ENCODE results near the gene TIMM50. TPM values are rescaled to one million over a fixed set of nuclear protein-coding genes. Genes with fewer than 3 reads are reported as not detected.

TIMM50 gene
- polyA plus RNA-seq, 1 of the 3 experiments (the other 2 are of a cell fraction) = 98.1 TPM

DNA sequence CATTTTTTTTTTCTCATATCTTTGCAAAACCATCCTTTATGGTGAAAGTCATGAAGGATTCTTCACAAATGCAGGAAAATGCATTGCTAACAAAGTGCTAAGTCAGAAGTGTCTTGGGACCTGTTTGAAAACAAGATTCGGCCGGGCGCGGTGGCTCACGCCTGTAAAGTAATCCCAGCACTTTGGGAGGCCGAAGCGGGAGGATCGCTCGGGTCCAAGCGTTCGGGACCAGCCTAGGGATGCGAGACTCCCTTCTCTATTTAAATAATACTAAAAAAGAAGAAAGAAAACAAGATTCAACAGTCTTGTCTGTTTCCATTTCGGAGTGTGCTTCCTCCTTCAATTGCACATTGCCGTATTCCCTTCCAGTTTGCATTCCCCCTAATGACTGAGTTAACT lies 51.2 kb downstream of the TIMM50 start:
- peak overlapping the region; percentile 84 for H3K9ac ChIP-seq
- no peaks in the 10 kb centered on the region for H3K9me2 ChIP-seq
- H3K4me2 ChIP-seq = peak overlapping the region; percentile 81
- peaks cover 4% of the 10 kb centered on the region for H3F3A ChIP-seq (replicated peaks; ENCODE audit: insufficient read depth)
- CTCF ChIA-PET = interaction anchor here (0.7 to 6.5 kb wide), 32 partner anchors 8 to 135 kb away, joined by 3 to 96 read pairs (median 9); partner anchors contain the start of genes DLL3, EID2, PLEKHG2 and RPS16
- H2AFZ ChIP-seq (ENCODE audit: low read depth) = peak overlapping the region; percentile 68; the same call in 1 of the 2 replicates
- POLR2A ChIA-PET = interaction anchor here (0.8 to 1.2 kb wide), 3 partner anchors 34 to 96 kb away, joined by 3 to 5 read pairs (median 4); partner anchors contain the start of gene RPS16
- TF ChIP-seq NRF1 (IDR thresholded peaks at IDR 0.05; ENCODE audit: low read depth, low read length) = no peak
- TF ChIP-seq GABPA (IDR thresholded peaks at IDR 0.05; ENCODE audit: low read depth) = no peak
- no peak for TF ChIP-seq SMC3 (IDR thresholded peaks at IDR 0.05; ENCODE audit: low read depth, low read length)
- TF ChIP-seq, protein P1, sequence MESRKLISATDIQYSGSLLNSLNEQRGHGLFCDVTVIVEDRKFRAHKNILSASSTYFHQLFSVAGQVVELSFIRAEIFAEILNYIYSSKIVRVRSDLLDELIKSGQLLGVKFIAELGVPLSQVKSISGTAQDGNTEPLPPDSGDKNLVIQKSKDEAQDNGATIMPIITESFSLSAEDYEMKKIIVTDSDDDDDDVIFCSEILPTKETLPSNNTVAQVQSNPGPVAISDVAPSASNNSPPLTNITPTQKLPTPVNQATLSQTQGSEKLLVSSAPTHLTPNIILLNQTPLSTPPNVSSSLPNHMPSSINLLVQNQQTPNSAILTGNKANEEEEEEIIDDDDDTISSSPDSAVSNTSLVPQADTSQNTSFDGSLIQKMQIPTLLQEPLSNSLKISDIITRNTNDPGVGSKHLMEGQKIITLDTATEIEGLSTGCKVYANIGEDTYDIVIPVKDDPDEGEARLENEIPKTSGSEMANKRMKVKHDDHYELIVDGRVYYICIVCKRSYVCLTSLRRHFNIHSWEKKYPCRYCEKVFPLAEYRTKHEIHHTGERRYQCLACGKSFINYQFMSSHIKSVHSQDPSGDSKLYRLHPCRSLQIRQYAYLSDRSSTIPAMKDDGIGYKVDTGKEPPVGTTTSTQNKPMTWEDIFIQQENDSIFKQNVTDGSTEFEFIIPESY (IDR thresholded peaks at IDR 0.05; ENCODE audit: borderline replicate concordance, low read depth) = no peak
- TF ChIP-seq JUND (IDR thresholded peaks at IDR 0.05) = no peak
- TF ChIP-seq, protein P2, sequence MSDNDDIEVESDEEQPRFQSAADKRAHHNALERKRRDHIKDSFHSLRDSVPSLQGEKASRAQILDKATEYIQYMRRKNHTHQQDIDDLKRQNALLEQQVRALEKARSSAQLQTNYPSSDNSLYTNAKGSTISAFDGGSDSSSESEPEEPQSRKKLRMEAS (IDR thresholded peaks at IDR 0.05; ENCODE audit: low read depth) = no peak
- TF ChIP-seq, protein P3, sequence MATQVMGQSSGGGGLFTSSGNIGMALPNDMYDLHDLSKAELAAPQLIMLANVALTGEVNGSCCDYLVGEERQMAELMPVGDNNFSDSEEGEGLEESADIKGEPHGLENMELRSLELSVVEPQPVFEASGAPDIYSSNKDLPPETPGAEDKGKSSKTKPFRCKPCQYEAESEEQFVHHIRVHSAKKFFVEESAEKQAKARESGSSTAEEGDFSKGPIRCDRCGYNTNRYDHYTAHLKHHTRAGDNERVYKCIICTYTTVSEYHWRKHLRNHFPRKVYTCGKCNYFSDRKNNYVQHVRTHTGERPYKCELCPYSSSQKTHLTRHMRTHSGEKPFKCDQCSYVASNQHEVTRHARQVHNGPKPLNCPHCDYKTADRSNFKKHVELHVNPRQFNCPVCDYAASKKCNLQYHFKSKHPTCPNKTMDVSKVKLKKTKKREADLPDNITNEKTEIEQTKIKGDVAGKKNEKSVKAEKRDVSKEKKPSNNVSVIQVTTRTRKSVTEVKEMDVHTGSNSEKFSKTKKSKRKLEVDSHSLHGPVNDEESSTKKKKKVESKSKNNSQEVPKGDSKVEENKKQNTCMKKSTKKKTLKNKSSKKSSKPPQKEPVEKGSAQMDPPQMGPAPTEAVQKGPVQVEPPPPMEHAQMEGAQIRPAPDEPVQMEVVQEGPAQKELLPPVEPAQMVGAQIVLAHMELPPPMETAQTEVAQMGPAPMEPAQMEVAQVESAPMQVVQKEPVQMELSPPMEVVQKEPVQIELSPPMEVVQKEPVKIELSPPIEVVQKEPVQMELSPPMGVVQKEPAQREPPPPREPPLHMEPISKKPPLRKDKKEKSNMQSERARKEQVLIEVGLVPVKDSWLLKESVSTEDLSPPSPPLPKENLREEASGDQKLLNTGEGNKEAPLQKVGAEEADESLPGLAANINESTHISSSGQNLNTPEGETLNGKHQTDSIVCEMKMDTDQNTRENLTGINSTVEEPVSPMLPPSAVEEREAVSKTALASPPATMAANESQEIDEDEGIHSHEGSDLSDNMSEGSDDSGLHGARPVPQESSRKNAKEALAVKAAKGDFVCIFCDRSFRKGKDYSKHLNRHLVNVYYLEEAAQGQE (IDR thresholded peaks at IDR 0.05; ENCODE audit: low read depth, low read length) = no peak
- TF ChIP-seq, protein P4, sequence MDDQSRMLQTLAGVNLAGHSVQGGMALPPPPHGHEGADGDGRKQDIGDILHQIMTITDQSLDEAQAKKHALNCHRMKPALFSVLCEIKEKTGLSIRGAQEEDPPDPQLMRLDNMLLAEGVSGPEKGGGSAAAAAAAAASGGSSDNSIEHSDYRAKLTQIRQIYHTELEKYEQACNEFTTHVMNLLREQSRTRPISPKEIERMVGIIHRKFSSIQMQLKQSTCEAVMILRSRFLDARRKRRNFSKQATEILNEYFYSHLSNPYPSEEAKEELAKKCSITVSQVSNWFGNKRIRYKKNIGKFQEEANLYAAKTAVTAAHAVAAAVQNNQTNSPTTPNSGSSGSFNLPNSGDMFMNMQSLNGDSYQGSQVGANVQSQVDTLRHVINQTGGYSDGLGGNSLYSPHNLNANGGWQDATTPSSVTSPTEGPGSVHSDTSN (IDR thresholded peaks at IDR 0.05) = no peak
- TF ChIP-seq SIN3A (IDR thresholded peaks at IDR 0.05; ENCODE audit: borderline replicate concordance, low read depth, low read length) = no peak
- WGBS (ENCODE audit: low lambda C conversion rate) = 7% methylated on average over 14 of the region's 14 CpGs
- no peak for DNase-seq
- H3K4me1 ChIP-seq (ENCODE audit: control insufficient read depth in 1 of 2, insufficient read depth in 2 of 2, low read depth in 1 of 2, low read length in 1 of 2) = no peaks in the 10 kb centered on the region; a peak in 2 of 4 replicates
- H3K36me3 ChIP-seq (replicated peaks in 1 of 2; ENCODE audit: control insufficient read depth in 1 of 2, insufficient read depth in 2 of 2, low read length in 1 of 2) = peaks cover 0 to 6% of the 10 kb centered on the region in 2 experiments
- H4K20me1 ChIP-seq (ENCODE audit: insufficient read depth) = no peaks in the 10 kb centered on the region
- H3K79me2 ChIP-seq (ENCODE audit: insufficient read depth) = peaks cover 42% of the 10 kb centered on the region
- H3K27me3 ChIP-seq (ENCODE audit: insufficient read depth) = no peaks in the 10 kb centered on the region
- H3K27ac ChIP-seq (ENCODE audit: low read depth in 2 of 2, low read length in 1 of 2) = peak overlapping the region in 1 of 2 experiments; percentile 54; a peak in 3 of 4 replicates
- no peaks in the 10 kb centered on the region for H3K9me3 ChIP-seq
- H3K4me3 ChIP-seq (ENCODE audit: low read depth in 2 of 2, low read length in 1 of 2) = peak overlapping the region; percentile 76 to 83
